Activated naive CD4-positive, alpha-beta T cell treated with Interleukin-2 at 50 U/mL for 16 hours (primary cell): ENCODE results near the gene ZNF778.

Source experiments
- DNase-seq: peaks from one replicate; pipeline ENCODE4 v3.0.0-alpha.2; 2020

The ZNF778 gene

DNA sequence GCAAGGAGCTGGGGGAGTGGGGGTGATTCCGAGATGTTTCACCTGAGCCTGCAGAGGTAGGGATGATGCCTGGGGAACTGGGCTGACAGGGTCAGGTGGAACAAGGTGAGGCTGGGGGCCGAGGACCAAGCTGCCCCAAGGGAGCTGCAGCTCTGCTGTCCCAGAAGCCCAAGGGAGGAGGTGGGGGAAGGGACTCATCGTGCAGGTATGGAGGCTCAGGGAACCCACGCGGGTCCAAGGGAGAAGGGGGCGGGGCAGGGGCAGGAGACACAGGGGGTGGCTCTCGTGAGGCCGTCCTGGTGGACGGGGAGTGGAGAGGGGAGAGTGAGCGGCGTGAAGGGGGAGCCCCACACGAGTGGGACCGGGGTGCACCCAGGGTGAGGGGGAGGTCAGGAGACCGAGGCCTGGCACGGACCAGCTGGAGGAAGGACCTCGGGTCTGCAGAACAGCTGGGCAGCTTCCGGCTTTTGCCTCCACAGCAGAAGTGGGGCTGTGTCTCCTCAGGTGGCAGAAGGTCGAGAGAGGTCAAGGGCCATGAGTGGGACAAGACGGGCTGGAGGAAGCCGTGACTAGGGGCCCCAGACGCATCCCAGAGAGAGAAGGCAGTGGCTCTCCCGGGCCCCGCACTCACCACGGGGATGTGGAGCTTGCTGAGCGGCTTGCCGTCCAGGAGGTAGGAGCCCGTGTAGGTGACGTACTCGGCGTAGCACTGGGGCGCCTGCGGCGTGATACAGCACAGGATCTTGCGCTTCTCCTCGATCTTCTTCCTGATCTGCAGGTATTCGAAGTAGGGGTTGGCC lies 61.1 kb downstream of the ZNF778 start:
- DNase-seq, result no peak

DNA sequence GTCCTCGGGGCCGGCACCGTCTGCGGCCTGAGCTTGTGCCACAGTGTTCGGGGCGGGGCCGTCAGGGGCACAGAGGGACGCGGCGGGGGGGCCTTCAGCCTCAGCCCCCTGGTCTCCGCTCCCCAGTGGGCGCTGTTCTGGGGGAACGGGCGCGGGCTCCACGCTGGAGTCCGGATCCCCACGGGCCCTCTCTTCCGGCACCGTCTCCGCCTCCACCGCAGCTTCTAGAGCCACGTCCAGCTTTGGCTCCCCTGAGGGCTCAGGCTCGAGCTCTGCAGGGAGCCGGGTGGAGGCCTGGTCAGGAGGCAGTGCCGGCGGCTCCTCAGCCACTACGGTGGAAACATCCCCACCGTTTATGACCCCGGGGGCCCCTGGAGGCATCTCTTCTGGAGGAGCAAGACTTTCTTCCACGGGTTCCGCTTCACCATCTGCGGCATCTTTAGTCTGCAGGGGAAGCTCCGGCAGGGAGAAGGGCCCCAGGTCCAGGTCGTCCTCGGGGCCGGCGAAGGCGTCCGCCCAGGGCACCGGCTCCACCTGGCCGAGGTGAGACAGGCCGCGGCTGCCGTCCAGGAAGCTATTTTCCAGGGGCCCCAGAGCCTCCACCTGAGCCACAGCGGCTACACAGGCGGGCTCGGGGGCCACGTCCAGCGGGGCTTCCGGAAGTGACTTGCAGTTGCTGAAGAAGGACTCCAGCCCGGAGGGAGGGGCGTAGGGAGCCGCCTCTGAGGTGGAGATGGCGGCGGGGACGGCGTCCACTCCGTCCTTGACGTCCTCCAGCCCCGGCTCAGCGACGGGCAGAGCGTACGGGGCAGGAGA lies 62.4 kb downstream of the ZNF778 start:
- DNase-seq, result no peak

DNA sequence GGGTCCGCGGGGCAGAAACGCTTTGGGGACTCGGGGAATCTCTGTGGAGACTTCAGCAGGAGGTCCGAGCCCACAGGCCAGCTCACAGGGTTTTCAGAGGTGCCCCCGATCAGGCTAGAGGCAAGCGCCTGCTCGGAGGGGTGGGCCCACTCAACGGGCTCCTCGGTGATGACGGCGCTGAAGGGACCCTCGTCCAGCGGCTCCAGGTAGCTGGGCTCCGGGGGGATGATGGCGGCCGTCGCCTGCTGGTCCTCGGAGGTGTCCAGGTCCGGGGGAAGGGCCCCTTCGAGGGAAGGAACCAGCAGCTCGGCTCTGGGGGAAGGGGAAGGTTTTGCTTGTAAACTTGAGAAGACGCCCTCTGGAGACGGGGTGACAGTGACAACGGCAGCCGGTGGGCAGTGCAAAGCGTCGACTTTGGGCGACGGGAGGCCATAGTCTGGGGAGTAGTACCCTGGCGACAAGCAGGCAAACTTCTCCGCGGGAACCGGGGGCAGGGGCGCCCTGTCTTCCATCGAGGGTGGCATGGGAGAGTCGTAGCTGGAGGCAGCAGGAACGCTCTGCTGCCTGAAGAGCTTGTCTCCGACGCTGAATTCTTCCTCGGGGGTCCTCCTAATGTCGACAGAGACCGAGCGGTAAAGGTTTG lies 63.2 kb downstream of the ZNF778 start:
- no peak for DNase-seq

DNA sequence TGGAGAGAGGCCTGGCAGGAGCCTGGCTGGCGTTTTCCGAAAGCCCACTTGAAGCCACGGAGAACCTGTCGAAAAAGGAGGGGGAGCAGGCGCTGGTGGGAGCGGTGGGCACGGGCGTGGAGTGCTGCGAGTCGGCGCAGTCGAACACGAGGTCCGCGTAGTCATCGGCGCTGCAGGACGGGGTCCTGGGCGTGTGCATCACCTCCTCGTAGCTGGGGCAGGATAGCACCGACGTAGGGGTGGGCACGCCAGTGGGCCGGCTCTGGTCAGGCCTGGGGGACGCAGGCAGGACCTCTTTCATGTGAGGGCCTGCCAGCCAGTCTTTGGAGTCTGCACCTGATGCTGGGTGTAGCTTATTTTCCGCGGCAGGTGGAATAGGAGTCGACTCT lies 63.7 kb downstream of the ZNF778 start:
- DNase-seq, result no peak

DNA sequence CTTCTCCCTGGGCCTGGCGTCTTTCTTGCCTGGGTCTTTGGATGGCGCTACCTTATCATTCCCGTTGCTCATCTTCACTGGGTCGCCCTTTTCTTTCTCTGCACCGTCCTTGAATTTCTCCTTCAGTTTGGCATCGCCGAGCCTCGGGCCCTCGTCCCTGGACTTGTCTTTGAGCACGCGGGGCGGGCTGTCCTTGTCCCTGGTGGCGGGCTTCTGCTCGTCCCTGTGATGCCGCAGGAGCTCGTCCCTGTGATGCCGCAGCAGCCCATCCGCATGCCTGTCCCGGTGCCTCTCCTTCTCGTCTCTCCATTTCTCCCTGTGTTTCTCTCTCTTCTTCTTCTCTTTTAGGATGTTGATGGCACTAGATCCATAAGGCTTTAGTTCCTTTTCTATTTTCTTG lies 64.3 kb downstream of the ZNF778 start:
- DNase-seq, result no peak

DNA sequence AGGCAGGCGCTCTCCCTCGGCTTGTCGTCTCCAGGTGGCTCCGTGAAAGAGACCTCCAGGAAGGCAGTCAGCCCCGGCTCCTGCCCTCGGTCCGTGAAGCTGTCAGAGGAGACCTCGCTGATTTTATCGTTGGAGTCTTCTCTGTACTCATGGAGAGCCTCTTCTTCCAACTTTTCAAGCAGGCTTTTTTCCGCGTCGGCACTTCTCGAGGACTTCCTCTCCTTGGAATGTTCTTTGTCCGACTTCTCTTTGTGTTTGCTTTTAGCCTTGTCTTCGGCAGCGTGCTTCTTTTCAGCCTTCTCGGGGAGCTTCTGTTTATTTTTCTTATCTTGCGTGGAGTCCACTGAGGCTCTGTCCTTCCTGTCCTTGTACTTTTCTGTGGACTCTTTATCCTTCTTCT lies 65.0 kb downstream of the ZNF778 start:
- DNase-seq, result no peak

DNA sequence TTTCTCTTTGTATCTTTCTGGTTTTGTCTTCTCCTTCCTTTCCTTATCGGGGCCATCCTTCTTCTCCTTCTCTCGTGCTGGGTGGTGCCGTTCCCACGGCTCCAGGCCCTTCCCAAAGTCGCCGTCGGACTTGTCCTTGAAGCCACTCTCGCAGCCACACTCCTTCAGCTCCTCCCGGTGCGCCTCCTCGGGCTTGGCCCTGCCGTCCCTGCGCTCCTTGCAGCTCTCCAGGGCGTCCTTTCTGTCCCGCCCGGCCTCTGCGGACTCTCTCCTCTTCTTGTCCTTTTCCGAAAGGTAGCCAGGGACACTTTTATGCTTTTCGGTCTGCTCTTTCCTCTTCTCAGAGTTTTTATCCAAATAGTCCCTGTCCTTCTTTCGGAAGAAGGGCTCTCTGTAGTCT lies 65.9 kb downstream of the ZNF778 start:
- no peak for DNase-seq

DNA sequence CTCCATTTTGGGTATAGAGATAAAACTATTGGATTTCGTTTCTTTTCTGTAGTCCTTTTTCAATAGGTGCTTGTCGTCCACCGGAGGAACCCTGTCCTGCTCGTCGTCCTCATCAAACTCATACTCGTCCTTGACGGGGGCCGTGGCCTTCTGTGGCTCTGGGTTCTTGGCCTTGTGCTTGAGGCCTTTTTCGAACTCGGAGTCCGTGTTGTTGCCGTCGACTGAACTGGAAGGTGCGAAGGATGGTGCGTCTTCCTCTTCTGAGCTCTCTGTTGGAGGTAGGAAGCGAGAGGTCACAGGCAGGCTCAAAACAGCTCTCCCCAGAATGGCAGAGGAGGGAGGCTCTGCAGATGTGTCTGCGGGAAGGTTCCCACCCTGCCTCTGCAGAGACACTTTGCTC lies 67.9 kb downstream of the ZNF778 start:
- no peak for DNase-seq

DNA sequence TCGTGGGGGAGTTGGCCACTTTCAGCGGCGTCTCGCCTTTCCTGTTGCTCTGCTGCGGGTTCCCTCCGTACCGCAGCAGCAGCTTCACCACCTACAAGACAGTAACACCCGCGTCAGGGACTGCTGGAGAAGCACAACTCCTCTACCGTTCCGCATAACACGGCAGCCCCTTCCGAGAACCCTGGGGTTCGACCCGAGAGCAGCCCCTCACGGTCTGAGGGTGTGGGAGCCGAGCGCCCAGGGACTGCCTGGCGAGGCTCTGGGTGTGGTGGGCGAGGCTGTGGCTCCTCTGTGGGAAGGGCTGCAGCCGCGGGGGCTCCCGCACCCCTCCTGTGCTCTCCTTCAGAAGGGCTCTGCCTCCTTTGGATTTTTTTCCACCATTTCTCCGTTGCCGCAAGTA lies 68.6 kb downstream of the ZNF778 start:
- no peak for DNase-seq
